NT2/D1 (cell line): ENCODE results near the gene RELCH.
A peak's percentile ranks its signal among the peaks of the same experiment; 100 is the strongest.

Source experiments
- DNase-seq: peaks from one replicate; pipeline ENCODE4 v3.0.0-alpha.2; 2011; ENCODE audit warnings: low read depth, low spot score
- H3K27me3 ChIP-seq: 2 replicates; pipeline ENCODE4 v1.6.0; 2011; ENCODE audit warnings: mild to moderate bottlenecking; ENCODE audit not compliant: insufficient read length, insufficient read depth
- H3K36me3 ChIP-seq: 2 replicates; pipeline ENCODE4 v1.6.1; 2011; ENCODE audit warnings: mild to moderate bottlenecking, low read length, mixed read lengths; ENCODE audit not compliant: insufficient read depth, insufficient read length
- H3K4me1 ChIP-seq: 2 replicates; pipeline ENCODE4 v1.5.1; 2011; ENCODE audit not compliant: insufficient read depth, insufficient read length
- H3K4me3 ChIP-seq: 2 replicates; pipeline ENCODE4 v1.5.1; 2011; ENCODE audit warnings: low read depth; ENCODE audit not compliant: insufficient read length
- H3K9ac ChIP-seq: 2 replicates; pipeline ENCODE4 v1.6.0; 2011; ENCODE audit warnings: low read depth; ENCODE audit not compliant: insufficient read length
- H3K9me3 ChIP-seq: 2 replicates; pipeline ENCODE4 v1.5.1; 2011; ENCODE audit warnings: mild to moderate bottlenecking, low read length; ENCODE audit not compliant: insufficient read depth
- SUZ12 ChIP-seq: IDR thresholded peaks from 2 replicates; pipeline ENCODE4 v1.6.1; 2011; ENCODE audit not compliant: insufficient read length, insufficient read depth; ENCODE audit errors: extremely low read depth
- YY1 ChIP-seq: IDR thresholded peaks from 2 replicates; pipeline ENCODE4 v1.6.1; 2011; ENCODE audit not compliant: insufficient read length, insufficient read depth
- ZNF274 ChIP-seq: IDR thresholded peaks from 2 replicates; pipeline ENCODE4 v1.6.1; 2011; ENCODE audit warnings: mild to moderate bottlenecking, low read depth, low read length

RELCH gene

DNA sequence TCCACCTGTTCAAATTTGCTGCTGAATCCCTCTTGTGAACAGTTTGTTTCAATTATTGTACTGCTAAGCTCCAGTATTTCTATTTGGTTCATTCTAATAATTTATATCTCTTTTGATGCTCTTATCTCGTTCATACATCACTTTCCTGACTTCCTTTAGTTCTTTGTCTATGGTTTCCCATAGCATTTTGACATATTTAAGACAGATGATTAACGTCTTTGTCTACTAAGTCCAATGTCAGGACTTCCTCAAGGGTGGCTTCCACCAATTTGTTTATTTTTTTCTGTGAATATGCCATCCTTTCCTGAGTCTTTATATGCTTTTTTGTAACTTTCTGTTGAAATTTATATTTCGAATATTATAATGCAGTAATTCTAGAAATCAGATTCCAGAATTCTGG, 9.8 kb upstream of the RELCH start:
- Histone ChIP-seq H3K36me3 (no peaks in the 10 kb centered on the region), H3K4me3 (no peak overlapping the region), H3K27me3 (no peaks in the 10 kb centered on the region), H3K4me1 (no peaks in the 10 kb centered on the region), H3K9ac (no peak overlapping the region), H3K9me3 (no peaks in the 10 kb centered on the region)
- DNase-seq: no peak
- TF ChIP-seq ZNF274 (no peak), SUZ12 (no peak), YY1 (no peak)

- no peak for TF ChIP-seq SUZ12
- TF ChIP-seq YY1: no peak
- TF ChIP-seq ZNF274: no peak
- no peak for DNase-seq
- no peak overlapping the region for H3K4me3 ChIP-seq
Observed at GRCh38 chr18:62179213-62179612, 7.8 kb upstream of the RELCH start.

GRCh38 chr18:62182220-62182619, 4.8 kb upstream of the RELCH start:
- H3K9me3 ChIP-seq: no peaks in the 10 kb centered on the region
- no peak overlapping the region for H3K9ac ChIP-seq
- H3K36me3 ChIP-seq: no peaks in the 10 kb centered on the region
- no peaks in the 10 kb centered on the region for H3K4me1 ChIP-seq
- DNase-seq: no peak
- H3K27me3 ChIP-seq: no peaks in the 10 kb centered on the region
- TF ChIP-seq YY1: no peak
- no peak for TF ChIP-seq SUZ12
- TF ChIP-seq ZNF274: no peak
- no peak overlapping the region for H3K4me3 ChIP-seq

More at GRCh38 chr18:62179213-62179612, 7.8 kb upstream of the RELCH start:
- H3K4me1 ChIP-seq: no peaks in the 10 kb centered on the region
- no peak overlapping the region for H3K9ac ChIP-seq
- H3K36me3 ChIP-seq: no peaks in the 10 kb centered on the region
- H3K9me3 ChIP-seq: no peaks in the 10 kb centered on the region
- H3K27me3 ChIP-seq: no peaks in the 10 kb centered on the region

DNA sequence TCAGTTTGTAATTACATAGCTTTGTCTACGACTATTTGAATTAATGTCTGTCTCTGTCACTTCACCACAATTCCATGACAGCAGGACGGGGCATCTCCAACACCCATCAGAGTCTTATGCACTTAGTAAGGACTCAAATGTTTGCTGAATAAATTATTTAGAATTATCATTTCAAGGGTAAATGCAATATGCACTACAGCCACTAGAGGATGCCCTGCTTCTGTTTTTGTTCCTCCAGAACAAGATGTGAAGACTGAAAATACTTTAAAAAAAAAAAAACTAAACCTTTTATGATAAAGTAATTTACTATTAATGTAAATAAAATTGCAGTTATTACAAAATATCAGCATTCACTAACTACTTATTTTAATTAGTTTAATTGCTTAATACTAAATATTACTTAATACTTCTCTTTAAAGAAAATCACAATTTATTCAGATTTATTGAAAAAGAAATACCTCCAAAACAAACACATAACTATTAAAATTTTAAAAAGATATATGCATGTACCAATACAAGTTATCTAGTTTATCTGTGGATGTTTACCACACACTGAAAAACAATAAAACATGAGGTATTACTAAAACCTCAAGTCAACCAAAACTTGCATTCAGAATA, 3.4 kb upstream of the RELCH start:
- TF ChIP-seq SUZ12: no peak
- Histone ChIP-seq H3K27me3 (no peaks in the 10 kb centered on the region), H3K4me1 (no peaks in the 10 kb centered on the region), H3K4me3 (no peak overlapping the region), H3K9ac (no peak overlapping the region), H3K9me3 (no peaks in the 10 kb centered on the region), H3K36me3 (no peaks in the 10 kb centered on the region)
- DNase-seq: no peak

- TF ChIP-seq SUZ12 (no peak), YY1 (no peak), ZNF274 (no peak)
- peaks cover 6% of the 10 kb centered on the region for H3K36me3 ChIP-seq
- H3K27me3 ChIP-seq: no peaks in the 10 kb centered on the region
- no peaks in the 10 kb centered on the region for H3K4me1 ChIP-seq
- no peak for DNase-seq
- peak overlapping the region; percentile 70 for H3K4me3 ChIP-seq
- H3K9me3 ChIP-seq: no peaks in the 10 kb centered on the region
- H3K9ac ChIP-seq: peak overlapping the region; percentile 76
Observed at GRCh38 chr18:62186499-62186773, 619 bp upstream of the RELCH start.

GRCh38 chr18:62187543-62188510, 772 bp downstream of the RELCH start:
- peak overlapping the region; percentile 92 for H3K4me3 ChIP-seq
- H3K36me3 ChIP-seq: peaks cover 6% of the 10 kb centered on the region
- H3K27me3 ChIP-seq: no peaks in the 10 kb centered on the region
- no peaks in the 10 kb centered on the region for H3K9me3 ChIP-seq
- H3K4me1 ChIP-seq: no peaks in the 10 kb centered on the region
- peak overlapping the region; percentile 97 for H3K9ac ChIP-seq
- TF ChIP-seq ZNF274 (no peak), SUZ12 (no peak), YY1 (no peak)
- no peak for DNase-seq

DNA sequence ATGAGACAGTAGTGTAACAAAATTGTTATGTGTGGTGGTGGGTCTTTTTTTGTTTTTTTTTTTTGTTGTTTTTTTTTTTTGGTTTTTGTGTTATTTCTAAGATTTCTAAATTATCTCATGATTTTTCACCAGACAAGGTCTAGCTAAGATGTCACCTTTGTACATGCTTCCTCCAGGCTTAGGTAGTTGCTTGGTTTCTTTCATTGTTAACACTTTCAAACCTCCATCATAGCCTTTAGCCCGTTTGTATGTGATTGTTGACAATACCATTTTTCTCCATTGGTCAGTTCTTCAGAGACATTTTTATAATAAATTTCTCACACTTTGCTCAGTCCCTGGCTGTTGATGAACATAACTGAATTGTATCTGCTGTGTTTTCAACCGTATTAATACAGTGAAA, 2.2 kb downstream of the RELCH start:
- DNase-seq: no peak
- H3K4me1 ChIP-seq: no peaks in the 10 kb centered on the region
- peak overlapping the region; percentile 92 for H3K4me3 ChIP-seq
- TF ChIP-seq SUZ12: no peak
- no peak for TF ChIP-seq YY1
- no peak for TF ChIP-seq ZNF274
- H3K36me3 ChIP-seq: peaks cover 6% of the 10 kb centered on the region
- H3K27me3 ChIP-seq: no peaks in the 10 kb centered on the region
- H3K9ac ChIP-seq: peak overlapping the region; percentile 26
- H3K9me3 ChIP-seq: no peaks in the 10 kb centered on the region
